Chondrocyte (in vitro differentiated cells): ENCODE results near the gene SH3PXD2A. TPM values are rescaled to one million over a fixed set of nuclear protein-coding genes. Genes with fewer than 3 reads are reported as not detected.
A peak's percentile ranks its signal among the peaks of the same experiment; 100 is the strongest.
"Not testable (repeated sequence)": the region's sequence is repeated elsewhere in the genome, so short reads cannot be mapped to it uniquely, and the experiment has no call there.

Experiments used
- DNase-seq: peaks from one replicate; pipeline ENCODE4 v3.0.0; 2021; ENCODE audit warnings: mixed read lengths, low spot score
- H3K27ac Mint-ChIP-seq: one replicate; pipeline ENCODE4 v1.8.0; 2021; ENCODE audit warnings: mild to moderate bottlenecking, moderate library complexity, mixed read lengths; ENCODE audit not compliant: unreplicated experiment
- H3K27me3 Mint-ChIP-seq: 2 replicates; pipeline ENCODE4 v1.8.0; 2021; ENCODE audit warnings: low read depth, mixed read lengths
- H3K36me3 Mint-ChIP-seq: 2 replicates; pipeline ENCODE4 v1.8.0; 2021; ENCODE audit warnings: low read depth, mixed read lengths
- H3K4me1 Mint-ChIP-seq: 2 replicates; pipeline ENCODE4 v1.8.0; 2021; ENCODE audit warnings: low read depth, mild to moderate bottlenecking, mixed read lengths
- H3K4me3 Mint-ChIP-seq: one replicate; pipeline ENCODE4 v1.8.0; 2021; ENCODE audit warnings: mild to moderate bottlenecking, moderate library complexity, mixed read lengths; ENCODE audit not compliant: unreplicated experiment
- H3K9me3 Mint-ChIP-seq: 2 replicates; pipeline ENCODE4 v1.8.0; 2021; ENCODE audit warnings: low read depth, mixed read lengths
- total RNA-seq: library from RNA; stranded (reverse); gene quantifications from 3 replicates; pipeline ENCODE4 v1.2.1, GENCODE V29; 2021
- TF ChIP-seq, protein P1 (sequence below): fragments of 200-600 bp; sonication (generic); IDR thresholded peaks from 2 replicates; pipeline ENCODE4 v1.5.0; 2021; ENCODE audit warnings: antibody characterized with exemption, mild to moderate bottlenecking, moderate library complexity

SH3PXD2A gene
- total RNA-seq, 1 donor from 2014 or later = 46.0 TPM

DNA sequence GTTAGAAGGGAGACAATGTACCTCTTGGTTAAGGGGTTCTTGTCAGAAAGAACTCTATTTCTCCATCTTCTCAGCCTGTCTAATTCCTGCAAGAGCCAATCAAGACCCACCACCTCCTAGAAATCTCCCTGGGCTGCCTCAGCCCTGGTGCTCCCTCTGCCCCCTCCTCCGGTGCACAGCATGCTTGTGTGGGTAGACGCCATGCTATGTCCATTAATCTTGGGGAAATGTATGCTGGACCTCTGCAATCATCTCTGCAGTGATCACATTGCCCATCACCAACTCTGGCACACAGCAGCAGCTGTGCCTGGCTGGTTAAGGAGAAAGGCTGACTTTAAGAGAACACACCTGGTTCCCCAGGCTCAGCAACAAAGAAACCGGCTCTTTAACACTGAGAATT, 37.3 kb downstream of the SH3PXD2A start:
- H3K27ac Mint-ChIP-seq = no peak overlapping the region
- no peaks in the 10 kb centered on the region for H3K9me3 Mint-ChIP-seq
- DNase-seq = no peak
- H3K27me3 Mint-ChIP-seq = peaks cover 14% of the 10 kb centered on the region
- no peak overlapping the region for H3K4me3 Mint-ChIP-seq
- no peaks in the 10 kb centered on the region for H3K36me3 Mint-ChIP-seq
- peaks cover 30% of the 10 kb centered on the region for H3K4me1 Mint-ChIP-seq
- TF ChIP-seq, protein P1, sequence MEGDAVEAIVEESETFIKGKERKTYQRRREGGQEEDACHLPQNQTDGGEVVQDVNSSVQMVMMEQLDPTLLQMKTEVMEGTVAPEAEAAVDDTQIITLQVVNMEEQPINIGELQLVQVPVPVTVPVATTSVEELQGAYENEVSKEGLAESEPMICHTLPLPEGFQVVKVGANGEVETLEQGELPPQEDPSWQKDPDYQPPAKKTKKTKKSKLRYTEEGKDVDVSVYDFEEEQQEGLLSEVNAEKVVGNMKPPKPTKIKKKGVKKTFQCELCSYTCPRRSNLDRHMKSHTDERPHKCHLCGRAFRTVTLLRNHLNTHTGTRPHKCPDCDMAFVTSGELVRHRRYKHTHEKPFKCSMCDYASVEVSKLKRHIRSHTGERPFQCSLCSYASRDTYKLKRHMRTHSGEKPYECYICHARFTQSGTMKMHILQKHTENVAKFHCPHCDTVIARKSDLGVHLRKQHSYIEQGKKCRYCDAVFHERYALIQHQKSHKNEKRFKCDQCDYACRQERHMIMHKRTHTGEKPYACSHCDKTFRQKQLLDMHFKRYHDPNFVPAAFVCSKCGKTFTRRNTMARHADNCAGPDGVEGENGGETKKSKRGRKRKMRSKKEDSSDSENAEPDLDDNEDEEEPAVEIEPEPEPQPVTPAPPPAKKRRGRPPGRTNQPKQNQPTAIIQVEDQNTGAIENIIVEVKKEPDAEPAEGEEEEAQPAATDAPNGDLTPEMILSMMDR = no peak

DNA sequence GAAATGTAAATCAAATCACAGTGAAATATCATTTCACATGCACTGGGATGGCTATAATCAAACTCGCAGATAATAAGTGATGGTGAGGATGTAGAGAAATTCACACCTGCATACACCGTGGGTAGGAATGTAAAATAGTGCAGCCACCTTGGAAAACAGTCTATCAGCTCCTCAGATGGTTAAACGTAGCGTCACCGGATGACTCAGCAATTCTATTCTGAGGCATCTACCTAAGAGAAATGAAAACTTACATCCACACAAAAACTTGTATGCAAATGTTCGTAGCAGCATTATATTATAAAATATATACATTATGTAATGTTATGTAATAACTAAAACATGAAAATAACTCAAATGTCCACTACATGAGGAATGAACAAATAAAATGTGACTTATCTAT, 38.9 kb downstream of the SH3PXD2A start:
- no peak overlapping the region for H3K27ac Mint-ChIP-seq
- DNase-seq = no peak
- H3K4me3 Mint-ChIP-seq = no peak overlapping the region
- H3K27me3 Mint-ChIP-seq = peaks cover 14% of the 10 kb centered on the region
- H3K4me1 Mint-ChIP-seq = peaks cover 27% of the 10 kb centered on the region
- TF ChIP-seq, protein P1 = no peak
- H3K9me3 Mint-ChIP-seq = no peaks in the 10 kb centered on the region
- H3K36me3 Mint-ChIP-seq = no peaks in the 10 kb centered on the region

DNA sequence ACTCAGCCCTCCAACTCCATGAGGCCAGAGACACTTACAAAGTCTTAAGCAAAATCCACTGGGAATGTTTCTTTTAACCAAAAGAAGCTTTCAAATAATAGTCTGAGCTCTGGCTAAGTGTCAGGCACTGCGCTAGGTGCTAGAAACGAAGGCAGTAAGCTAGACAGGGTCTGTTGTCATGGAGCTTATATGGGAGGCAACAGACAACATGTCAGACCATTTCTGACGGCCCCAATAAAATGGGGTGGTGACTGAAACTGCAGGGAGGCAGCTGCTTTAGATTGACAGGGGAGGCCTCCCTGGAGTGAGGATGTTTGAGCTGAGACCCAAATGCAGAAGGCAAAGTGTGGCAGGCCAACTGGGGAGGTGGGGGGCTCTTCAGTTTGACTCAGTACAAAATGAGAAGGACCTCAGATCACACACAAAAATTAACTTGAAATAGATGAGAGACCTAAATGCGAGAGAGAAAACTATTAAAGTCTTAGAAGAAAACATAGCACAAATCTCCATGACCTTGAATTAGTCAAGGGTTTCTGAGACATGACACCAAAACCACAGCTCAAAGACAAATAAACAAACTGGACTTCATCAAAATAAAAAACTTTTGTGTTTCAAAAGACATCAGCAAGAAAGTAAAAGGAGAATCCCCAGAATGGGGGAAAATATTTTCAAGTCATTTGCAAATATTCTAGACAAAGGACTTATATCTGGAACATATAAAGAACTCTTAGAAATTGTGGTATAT, 40.6 kb downstream of the SH3PXD2A start:
- Mint-ChIP-seq H3K9me3 (no peaks in the 10 kb centered on the region), H3K27me3 (peaks cover 14% of the 10 kb centered on the region), H3K36me3 (no peaks in the 10 kb centered on the region), H3K4me3 (no peak overlapping the region), H3K27ac (no peak overlapping the region), H3K4me1 (peaks cover 32% of the 10 kb centered on the region)
- TF ChIP-seq, protein P1 = no peak
- no peak for DNase-seq

DNA sequence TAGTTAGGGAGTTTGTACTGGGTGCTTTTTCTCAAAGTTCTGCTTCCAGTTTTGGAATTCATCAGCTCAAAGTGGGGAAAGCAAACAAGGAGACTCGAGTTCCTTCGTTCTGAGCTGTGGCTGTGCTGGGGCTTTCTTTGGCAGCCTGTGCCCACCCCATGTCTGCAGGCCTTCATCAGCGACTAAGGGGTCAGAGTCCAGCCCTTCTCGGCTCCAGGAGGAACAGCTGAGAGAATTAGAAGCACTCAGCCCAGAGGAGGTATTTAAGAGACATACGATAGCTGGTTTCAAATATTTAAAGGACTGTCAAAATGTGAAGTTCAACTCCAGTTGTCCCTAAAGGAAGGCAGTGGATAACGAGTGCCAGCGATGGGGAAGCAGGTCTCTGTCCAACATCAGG, 41.3 kb downstream of the SH3PXD2A start:
- Mint-ChIP-seq H3K4me1 (peaks cover 31% of the 10 kb centered on the region), H3K9me3 (no peaks in the 10 kb centered on the region), H3K36me3 (no peaks in the 10 kb centered on the region), H3K4me3 (no peak overlapping the region), H3K27ac (peak overlapping the region; percentile 22), H3K27me3 (peaks cover 8% of the 10 kb centered on the region)
- no peak for DNase-seq
- TF ChIP-seq, protein P1 = no peak

DNA sequence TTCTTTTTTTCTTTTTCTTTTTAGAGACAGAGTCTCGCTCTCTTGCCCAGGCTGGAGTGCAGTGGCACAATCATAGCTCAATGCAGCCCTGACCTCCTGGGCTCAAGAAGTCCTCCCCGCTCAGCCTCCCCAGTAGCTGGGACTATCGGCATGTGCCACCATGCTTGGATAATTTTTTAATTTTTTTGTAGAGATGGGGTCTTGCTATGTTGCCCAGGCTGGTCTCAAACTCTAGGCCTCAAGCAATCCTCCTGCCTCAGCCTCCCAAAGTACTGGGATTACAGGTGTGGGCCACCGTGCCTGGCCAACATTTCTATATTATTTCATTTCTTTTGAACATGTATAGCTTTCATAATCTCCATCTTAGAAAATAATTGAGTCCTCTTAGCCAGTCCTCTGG, 42.1 kb downstream of the SH3PXD2A start:
- not testable (repeated sequence) for H3K4me3 Mint-ChIP-seq, H3K27ac Mint-ChIP-seq, H3K9me3 Mint-ChIP-seq, H3K36me3 Mint-ChIP-seq, H3K27me3 Mint-ChIP-seq, DNase-seq
- peaks cover 31% of the 10 kb centered on the region for H3K4me1 Mint-ChIP-seq

DNA sequence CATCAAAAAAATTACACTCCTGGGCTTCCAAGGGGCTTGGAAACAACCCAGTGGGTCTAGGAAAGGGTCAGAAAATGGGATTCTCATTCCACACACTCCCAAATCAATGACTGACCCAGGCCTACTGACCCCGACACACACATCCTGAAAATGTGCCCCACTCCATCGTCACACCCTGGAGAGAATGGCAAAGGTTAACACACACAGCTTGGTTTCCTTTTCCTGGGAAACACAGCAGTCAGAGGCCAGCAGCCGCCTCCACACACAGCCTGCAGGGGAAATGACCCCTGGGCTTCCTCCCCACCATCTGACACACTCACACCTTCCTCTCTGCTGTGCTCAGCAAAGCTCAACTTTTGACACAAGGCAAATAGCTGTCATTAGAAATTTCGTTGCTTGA, 42.9 kb downstream of the SH3PXD2A start:
- H3K27ac Mint-ChIP-seq = no peak overlapping the region
- H3K36me3 Mint-ChIP-seq = no peaks in the 10 kb centered on the region
- no peak overlapping the region for H3K4me3 Mint-ChIP-seq
- no peaks in the 10 kb centered on the region for H3K27me3 Mint-ChIP-seq
- peaks cover 31% of the 10 kb centered on the region for H3K4me1 Mint-ChIP-seq
- DNase-seq = peak; percentile 28
- H3K9me3 Mint-ChIP-seq = no peaks in the 10 kb centered on the region
- TF ChIP-seq, protein P1 = no peak
